ENCODE results near the gene KIAA1549.
"Not testable (repeated sequence)": the region's sequence is repeated elsewhere in the genome, so short reads cannot be mapped to it uniquely, and the experiment has no call there.

The KIAA1549 gene

DNA sequence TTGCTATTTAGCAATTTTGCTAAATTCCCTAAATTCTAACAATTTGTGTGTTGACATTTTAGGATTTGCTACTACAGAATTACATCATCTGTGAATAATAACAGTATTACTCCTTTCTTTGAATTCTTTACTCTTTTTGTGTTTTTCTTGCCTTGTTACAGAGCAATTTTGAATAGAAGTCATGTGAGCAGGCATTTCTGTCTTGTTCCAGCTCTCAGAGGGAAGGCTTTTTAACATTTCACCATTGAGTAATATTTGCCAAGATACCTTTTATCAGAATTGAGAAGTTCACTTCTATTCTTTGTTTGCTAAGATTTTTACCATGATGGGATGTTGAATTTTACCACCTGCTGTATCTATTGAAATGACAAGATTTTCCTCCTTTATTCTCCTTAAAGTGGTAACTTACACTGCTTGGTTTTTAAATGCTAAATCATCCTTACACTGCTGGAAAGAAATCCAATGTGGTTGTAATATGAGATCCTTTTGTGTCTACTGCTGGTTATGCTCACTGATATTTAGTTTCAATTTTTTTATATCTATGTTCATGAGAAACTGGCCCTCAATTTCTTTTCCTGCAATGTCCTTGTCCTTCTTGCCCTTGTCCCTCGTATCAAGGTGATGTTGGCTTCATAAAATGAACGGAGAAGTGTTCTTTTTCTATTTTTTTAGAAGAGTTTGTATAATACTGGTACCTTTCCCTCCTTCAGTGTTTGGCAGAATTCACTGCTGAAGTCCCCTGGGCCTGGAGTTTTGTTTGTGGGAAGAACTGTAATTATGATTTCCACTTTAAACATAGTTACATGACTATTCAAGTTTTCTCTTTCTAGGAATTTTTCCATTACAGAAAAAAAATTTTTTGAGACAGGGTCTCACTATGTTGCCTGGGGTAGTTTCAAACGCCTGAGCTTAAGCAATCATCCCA, 132.9 kb downstream of the KIAA1549 start:
- no peak for DNase-seq

DNA sequence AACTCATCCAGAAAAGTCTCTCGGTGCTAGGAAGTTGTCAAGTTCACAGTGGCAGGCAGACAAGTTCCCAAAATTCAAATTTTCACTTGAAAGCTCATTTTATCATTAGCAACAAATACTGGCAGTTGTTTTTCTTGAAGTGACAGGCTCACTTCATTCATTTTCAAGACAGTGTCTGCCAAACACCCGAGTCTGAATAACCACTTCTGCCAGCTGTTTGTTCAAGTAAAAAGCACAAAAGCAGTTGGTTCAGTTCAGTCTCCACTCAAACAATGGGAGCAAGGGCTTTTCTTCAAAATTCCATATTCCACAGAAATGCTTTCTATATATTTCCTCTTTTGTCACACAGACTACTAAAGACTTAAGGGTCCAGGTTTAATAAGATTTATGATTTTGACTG, 135.5 kb downstream of the KIAA1549 start:
- DNase-seq: no peak

DNA sequence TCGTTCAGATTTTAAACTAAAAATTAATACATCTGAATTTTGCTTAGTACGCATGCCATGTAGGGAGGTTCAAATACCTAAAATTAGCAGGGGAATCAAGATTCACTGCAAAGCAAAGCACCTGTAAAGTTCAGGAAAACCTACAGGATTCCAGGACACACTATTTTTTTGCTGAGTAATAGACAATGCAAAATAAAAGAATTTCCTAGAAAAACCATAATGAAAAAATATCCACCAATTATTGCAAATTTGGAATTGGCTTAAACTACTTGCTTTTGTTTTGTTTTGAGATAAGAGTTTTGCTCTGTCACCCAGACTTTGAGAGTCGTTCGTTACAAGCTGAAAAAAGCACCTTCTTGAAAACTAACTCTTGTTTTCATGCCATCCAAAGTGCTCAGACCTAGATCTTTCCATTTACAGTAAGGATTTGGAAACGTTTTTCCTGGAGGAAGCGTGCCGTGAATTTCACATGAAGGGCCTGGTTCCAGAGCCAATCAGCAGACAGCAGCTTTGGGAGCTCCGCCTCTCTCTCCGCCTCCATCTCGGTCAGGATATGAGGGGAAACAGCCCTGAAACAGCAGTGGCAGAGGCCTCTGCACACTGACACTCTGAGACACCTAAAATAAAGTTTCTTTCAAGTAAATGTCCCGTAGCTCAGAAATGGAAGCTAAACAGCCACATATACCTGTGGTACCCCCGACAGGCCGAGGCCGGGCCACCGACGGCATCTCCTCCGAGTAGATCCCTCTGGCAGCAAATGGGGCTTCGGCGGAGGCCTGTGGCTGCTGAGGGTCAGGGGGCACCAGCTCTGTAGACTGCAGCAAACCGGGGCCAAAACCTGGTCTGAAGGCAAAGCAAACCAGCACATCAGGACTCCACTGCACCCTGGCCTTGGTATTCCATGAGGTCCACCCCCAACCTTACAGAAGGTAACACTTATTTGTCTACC, 137.3 kb downstream of the KIAA1549 start:
- no peak for DNase-seq

DNA sequence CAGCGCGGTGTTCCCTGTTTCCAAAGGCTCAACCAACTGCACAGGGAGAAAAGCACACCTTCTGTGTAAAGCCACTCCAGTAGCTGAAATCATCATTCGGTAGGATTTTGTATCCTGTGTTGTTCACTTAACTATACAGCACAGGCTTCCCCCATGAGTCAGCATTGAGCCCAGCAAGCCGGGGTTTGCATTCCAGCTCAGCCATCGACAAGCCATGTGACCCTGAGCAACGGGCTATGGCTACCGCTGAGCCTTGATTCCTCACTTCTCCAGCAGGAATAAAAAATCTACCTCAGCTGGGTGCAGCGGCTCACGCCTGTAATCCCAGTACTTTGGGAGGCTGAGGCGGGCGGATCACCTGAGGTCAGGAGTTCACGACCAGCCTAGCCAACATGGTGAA, 139.1 kb downstream of the KIAA1549 start:
- no peak for DNase-seq

DNA sequence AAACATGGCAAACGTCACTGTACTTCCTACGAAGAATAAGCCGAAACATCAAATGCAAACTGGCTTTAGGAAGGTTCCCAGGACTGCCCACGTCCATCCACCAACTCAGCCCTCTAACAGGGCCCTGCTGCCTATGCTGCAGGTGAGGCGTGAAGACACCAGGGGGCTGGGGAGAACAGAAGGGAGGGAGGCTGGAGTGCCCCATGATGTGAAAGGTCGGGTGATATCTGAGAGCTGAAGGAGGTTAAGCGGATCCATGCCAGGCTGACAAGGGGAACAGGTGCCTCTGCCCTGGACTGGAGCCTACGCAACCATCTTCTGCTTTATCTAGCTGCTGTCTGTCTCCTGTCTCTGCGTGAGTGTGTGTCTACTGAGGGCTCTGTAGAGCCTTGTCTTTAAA, 143.0 kb downstream of the KIAA1549 start:
- DNase-seq: peak; percentile 47

DNA sequence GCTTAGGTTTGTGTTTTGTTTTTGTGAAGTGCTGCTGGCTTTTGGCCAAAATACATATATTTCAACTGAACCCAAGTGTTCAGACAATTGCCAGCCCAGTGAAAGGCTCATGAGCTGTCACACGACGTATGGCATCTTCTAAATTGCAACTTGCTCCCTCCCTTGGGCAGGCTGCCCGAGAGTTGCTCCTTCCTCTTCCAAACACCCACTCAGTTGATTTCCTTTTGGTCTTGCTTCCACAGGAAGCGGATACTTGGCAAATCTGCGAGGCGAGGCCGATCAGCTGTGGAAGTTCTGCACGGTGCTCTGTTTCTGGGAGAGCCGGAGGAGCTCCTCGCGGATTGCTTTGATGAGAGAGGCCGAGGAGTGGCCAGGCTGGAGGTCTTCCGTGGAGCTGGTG, 143.6 kb downstream of the KIAA1549 start:
- DNase-seq: peak; percentile 90

DNA sequence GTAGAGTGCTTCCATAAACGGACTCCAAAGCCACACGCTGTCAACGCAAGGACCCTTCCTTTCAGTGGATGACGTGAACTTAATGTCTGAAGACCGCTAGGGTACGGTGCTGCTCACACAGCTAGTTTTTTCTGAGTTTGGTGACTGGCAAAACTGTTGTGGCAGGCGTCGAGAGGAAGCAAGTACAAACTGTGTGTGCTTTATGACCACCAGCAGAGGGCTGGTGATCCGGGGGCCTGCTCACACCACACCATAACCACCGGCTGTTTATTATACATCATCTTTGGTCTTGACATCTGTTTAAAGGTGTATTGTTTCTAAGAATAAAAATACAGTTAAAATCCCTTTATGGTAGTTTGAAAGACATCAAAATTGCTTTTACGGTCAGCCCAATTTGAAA, 146.1 kb downstream of the KIAA1549 start:
- DNase-seq: no peak

DNA sequence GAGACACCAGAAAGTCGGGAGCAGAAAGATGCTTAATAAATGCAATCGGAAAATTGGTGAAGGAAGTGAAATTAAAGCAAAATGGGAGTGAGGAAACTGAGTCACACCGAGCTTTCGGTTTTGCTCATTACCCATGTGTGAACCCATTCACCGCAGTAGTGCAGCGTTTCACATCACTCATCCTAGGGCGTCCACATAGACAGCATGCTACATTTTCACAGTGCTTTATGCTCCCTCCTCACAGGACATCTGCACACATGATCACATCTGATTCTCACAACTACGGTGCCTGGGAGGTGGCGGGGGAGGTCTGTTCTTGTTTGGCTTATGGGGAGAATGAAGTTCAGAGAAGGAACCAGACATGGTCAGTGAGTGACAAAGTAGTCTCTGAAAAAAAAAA, 146.6 kb downstream of the KIAA1549 start:
- no peak for DNase-seq

DNA sequence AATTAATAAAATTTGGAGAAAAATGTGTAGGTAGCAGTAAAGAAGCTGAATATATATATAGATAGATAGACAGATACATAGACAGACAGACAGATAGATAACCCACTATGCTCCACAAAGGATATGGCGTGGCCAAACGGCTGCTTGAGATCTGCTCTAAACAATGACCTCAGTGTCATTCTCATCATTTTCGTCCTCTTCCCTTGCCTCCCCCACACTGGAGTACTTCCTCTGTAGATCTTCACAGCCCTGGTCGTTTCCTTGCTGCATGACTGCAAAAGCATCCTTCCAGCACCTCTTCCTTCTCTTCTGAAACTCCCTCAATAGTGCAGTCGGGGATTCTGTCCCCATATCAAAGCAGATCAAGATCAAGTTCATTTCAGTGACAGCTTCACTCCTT, 147.6 kb downstream of the KIAA1549 start:
- DNase-seq: no peak

DNA sequence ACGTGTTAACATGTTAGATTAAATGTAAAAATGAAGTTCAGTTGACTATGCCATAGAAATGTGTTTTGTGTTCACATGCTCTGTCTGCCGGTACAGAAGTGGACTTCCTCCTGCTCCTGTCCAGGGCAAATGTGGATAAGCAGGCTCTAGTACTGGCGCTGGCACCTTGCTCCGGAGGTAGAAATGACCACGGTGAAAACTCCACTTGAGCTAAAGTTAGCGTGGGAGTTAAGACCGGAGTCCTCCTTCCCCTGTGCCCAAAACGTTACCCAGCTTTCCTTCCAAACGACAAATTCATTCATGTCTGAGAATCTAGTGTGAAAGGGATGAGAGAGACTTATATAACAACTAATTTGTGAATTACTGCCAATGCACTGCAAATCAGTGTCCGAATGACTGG, 148.2 kb downstream of the KIAA1549 start:
- DNase-seq: no peak

DNA sequence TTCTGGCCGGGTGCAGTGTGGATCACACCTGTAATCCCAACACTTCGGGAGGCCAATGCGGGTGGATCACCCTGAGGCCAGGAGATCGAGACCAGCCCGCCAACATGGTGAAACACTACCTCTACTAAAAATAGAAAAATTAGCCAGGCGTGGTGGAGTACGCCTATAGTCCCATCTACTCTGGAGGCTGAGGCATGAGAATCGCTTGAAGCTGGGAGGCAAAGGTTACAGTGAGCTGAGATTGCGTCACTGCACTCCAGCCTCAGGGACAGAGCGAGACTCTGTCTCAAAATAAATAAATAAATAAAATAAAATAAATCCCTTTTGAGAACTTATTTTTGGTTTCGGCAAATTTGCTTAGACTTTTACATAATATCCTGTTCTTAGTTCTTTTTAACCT, 151.9 kb downstream of the KIAA1549 start:
- no peak for DNase-seq

DNA sequence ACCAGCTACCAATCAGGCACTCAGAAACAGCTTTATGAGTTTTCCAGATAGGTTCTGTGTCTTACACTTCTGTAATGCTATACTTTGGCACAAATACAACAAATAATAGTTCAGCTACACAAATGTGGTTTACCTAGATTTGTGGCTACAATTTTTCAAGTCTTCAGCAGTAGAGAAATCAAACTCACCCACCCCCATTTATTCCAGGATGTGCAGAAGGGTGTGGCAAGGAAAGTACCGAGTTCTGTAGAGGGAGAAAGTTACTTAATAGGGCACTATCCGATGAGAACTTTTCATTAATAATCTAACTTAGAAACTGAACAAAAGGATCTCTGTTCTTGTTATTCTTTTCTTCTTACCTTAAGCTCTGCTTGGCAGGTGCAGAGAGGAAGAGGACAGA, 152.9 kb downstream of the KIAA1549 start:
- no peak for DNase-seq

DNA sequence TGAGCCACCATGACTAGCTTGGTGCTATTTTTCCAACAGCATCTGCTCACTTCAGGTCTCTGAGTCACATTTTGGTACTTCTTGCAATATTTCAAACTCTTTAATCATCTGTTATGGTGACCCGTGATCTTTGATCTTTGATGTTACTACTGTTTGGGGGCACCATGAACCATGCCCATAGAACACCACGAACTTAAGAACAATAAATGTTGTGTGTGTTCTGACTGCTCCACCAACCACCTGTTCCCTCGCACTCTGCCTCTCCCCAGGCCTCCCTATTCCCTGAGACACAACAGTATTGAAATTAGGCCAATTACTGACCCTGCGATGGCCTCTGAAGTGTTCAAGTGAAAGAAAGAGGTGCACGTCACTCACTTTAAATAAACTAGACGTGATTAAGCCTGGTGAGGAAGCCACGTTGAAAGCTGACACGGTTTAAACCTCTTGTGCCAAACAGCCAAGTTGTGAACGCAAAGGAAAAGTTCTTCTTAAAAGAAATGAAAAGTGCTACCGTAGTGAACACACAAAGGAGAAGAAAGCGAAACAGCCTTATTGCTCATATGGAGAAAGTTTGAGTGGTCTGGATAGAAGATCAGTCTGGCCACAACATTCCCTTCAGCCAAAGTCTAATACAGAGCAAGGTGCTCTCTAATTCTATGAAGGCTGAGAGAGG, 156.0 kb downstream of the KIAA1549 start:
- DNase-seq: no peak

DNA sequence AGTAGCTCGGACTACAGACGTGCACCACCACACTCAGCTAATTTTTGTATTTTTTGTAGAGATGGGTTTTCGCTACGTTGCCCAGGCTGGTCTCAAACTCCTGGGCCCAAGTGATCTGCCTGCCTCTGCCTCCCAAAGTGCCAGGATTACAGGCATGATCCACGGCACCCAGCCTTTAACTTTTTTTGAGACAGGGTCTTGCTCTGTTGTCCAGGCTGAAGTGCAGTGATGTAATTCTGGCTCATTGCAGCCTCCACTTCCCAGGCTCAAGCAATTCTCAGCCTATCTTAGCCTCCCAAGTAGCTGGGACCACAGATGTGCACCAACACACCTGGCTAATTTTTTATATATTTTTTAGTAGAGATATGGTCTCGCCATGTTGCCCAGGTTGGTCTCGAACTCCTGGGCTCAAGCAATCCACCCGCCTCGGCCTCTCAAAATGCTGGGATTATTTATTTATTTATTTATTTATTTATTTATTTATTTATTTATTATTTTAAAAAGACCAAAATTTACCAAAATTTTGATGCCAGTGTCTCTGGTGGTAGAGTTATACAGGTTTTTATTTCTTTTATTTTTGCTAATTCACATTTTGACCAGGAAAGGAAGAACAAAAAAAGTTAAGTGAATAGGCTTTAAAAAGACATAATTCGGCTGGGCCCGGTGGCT, 158.2 kb downstream of the KIAA1549 start:
- DNase-seq: no peak

DNA sequence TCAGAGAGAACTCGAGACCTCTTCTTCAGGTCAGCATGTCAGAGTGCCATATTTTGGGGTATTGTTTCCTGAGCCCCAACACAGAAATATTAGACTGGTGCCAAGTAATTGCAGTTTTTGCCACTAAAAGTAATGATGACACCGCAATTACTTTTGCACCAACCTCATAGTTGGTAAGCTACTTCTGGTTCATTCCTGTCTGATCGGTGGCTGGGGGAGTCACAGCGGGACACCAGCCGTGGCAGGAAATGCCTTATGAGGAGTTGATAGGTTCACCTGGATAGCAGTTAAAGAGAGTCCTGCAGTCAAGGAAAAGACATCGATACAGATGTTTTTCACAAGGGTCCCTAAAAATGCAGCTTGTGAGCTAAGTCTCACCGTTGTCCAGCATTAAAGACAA, 159.3 kb downstream of the KIAA1549 start:
- DNase-seq: no peak

DNA sequence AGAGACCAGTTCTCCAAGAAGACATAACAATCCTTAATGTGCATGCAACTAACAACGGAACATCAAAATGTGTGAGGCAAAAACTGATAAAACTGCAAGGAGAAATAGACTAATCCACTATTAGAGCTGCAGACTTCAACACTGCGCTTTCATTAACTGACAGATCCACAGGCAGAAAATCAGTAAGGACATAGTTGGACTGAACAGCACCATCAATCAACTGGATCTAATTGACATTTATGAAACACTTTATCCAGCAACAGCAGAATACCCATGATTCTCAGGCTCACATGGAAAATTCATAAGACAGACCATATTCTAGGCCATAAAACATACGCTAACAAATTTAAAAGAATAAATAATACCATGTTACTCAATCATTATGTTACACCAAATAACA, 161.6 kb downstream of the KIAA1549 start:
- DNase-seq: no peak

DNA sequence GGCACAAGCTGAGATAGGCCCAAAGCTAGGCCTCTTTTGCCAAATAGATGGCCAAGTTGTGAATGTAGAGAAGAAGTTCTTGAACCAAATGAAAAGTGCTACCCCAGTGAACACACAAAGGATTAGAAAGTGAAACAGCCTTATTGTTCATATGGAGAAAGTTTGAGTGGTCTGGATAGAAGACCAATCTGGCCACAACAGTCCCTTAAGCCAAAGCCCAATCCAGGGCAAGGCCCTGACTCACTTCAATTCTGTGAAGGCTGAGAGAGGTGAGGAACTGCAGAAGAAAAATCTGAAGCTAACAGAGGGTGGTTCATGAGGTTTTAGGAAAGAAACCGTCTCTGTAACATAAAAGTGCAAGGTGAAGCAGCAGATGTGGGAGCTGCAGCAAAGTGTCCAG, 164.5 kb downstream of the KIAA1549 start:
- no peak for DNase-seq

DNA sequence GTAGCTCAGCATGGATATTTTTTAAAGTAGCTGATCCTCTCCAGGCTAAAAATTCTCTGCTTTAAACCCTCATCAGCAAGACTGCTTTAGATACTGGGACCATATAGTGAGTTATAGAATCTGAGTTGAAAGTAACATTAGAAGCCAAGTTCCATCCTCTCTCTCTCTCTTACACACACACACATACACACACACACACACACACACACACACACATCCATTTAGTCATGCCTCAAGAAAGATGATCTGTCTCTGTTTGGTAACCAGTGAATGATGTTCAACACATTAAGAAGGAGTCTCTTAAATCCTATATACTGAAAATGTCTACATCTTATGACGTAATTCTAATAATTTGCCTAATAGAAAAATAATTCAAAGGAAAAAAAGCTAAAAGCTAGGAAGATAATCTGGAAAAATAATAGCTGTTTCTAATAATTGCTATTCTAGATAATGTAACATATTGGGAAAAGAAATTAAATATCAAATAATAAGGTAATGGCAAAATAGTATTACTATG, 166.3 kb downstream of the KIAA1549 start:
- no peak for DNase-seq

DNA sequence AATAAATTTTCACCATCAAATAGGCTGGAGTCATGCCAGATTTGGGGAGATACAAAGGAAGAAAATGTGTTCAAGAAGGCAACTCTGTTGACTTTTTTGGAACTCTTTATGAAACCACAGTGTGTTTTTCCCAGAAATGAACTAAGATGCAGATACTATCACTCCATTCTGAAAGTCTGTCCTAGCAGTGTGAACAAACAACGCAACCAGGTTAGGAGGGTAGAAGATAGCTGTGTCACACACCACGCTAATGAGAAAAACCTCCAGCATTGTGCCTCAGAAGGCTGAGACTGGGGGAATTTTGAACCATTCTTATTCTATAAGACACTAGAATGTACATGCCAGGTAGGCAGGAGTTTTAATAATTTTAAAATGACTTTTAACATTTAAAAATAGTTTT, 167.2 kb downstream of the KIAA1549 start:
- DNase-seq: no peak

DNA sequence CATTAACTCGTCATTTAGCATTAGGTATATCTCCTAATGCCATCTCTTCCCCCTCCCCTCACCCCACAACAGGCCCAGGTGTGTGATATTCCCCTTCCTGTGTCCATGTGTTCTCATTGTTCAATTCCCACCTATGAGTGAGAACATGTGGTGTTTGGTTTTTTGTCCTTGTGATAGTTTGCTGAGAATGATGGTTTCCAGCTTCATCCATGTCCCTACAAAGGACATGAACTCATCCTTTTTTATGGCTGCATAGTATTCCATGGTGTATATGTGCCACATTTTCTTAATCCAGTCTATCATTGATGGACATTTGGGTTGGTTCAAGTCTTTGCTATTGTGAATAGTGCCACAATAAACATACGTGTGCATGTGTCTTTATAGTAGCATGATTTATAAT, 169.9 kb downstream of the KIAA1549 start:
- not testable (repeated sequence) for DNase-seq

DNA sequence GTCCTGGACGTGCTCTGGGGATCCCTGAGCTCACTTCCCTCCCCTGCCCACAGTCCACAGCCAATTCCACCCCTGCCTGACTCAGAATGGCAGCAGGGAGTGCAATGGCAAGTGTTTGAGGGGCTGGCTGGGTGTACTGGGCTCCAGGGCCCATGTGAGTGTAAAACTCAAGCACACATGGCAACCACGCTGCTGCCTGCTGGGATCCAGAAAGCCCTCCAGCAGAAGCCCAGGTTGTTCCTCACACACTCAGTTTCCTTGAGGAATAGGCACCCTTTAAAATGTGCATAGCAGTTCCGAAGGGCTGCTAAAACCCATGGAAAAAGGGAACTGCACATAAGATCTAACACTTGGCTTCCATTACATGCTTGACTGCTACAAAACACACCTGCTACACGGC, 171.8 kb downstream of the KIAA1549 start:
- no peak for DNase-seq

DNA sequence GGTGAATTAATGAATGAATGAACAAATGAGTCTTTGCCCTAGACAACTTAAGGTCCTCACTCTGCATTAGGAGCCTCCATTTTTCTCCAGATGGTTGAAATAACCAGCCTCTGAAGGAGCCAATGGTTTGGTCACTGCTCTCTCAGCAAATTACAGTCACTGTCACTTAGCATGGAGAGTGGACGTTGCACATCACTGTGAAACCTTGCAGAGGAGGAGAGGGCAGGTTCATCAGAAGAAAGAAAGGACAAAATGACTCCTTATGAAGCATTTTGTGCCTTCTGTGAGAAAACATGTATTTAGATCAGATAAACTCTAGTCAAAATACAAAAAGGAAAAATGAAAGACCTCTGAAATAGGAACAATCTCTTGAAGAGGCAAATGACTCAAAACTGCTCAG, 176.6 kb downstream of the KIAA1549 start:
- no peak for DNase-seq

DNA sequence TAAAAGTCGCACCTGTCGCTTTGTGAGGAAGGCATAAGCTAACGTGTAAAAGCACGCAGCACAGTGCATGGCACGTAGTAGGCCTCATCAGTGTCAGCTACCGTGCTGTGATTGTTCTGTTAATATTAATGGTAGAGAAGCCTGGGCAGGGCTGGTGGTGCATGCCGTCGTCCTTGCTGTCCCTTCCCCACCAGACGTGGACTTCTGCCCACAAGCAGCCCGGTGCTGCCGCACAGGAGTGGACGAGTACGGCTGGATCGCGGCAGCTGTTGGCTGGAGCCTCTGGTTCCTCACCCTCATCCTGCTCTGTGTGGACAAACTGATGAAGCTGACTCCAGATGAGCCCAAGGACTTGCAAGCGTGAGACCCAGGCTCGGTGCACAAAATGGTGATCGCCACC, 178.5 kb downstream of the KIAA1549 start:
- DNase-seq: no peak
